Activated gamma-delta T cell (primary cell): ENCODE results near the gene GFOD2.
A peak's percentile ranks its signal among the peaks of the same experiment; 100 is the strongest.

ENCODE experiments used
- DNase-seq: peaks from one replicate; lab custom pipeline; 2025; lab: John Stamatoyannopoulos, UW

Gene GFOD2

DNA sequence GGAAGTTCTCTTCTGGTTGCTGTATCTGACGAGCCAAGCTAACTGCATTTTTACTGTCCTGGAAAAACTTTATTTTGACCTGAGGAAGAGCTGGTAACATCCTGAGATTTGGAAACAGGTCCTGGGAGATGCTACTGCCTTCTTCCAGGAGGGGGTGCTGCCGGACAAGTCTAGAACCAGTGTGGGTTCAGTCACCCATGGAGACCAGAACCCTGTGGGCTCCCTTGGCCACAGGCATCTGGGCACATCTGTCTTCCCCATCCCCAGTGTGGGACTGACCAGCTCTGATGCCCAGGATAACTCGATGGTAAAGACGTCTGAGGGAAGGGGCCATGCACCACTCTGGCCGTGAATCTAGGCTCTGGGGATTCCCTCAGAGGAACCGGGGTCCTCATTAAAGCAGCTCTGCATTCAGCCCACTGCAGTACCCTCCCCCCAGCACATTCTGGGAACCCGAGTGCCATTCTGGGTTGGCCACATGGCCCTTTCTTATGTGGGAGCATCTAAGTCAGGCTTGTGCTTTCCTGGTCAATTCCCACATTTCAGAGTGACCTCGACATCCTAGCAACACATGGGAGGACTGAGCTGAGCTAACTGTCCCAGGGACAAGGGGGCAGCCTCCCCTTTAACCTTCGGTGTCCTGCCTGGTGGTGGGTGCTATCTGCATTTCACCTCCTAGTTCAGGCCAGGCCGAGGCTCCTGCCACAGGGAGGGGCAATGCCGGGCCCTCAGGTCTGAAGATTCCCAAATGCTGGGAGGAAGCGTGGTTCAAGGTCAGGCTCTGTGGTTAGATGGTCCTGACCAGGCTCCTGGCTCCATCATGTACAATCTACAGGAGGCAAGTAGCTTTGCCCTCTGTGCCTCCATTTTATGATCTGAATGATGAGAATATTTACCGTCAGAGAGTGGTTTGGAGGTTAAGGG, 46.1 kb downstream of the GFOD2 start:
- no peak for DNase-seq

DNA sequence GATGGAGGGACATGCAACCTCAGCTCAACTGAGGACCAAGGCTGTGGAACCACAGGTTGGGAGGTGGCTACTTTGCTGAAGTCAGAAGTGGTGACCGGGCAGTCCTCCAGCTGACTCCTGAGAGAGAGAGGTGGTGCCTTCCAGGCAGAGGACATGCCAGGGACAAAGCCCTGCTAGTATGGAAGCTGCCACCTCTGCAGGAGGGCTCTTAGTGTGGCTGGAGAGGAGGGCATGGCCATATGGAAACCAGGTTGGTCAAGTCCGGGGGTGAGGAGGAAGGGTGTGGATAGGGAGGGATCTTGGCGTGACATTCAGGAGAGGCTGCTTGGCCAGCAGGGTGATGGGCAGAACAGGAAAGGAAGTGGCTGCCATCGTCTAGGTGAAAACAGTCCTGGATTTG, 46.8 kb downstream of the GFOD2 start:
- DNase-seq: no peak

DNA sequence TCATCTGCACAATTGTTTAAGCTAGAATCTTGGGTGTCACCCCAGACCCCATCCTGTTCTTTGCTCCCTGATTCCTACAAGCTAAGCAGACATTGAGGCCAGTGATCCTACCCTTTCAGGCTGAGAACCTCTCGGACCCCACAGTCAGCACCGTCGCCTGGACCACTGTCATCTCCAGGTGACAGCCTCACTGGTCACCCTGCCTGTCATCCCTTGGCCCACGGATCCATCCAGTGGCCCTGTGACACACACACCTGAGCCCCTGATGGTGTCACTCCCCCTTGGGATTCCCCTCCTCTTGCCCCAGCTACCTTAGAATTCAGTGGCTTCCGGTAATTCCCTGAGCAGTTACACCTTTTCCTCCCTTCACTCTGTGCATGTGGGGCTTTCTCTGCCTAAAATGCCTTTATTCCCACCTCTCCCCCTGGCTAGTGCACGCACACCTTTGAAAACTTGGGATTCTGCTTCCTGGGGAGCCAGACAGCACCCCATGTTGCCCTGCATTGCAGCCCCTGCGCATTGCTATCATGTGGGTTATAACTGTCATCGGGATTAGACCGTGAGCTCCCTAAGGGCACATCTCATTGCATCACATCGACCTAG, 49.5 kb downstream of the GFOD2 start:
- DNase-seq: no peak

DNA sequence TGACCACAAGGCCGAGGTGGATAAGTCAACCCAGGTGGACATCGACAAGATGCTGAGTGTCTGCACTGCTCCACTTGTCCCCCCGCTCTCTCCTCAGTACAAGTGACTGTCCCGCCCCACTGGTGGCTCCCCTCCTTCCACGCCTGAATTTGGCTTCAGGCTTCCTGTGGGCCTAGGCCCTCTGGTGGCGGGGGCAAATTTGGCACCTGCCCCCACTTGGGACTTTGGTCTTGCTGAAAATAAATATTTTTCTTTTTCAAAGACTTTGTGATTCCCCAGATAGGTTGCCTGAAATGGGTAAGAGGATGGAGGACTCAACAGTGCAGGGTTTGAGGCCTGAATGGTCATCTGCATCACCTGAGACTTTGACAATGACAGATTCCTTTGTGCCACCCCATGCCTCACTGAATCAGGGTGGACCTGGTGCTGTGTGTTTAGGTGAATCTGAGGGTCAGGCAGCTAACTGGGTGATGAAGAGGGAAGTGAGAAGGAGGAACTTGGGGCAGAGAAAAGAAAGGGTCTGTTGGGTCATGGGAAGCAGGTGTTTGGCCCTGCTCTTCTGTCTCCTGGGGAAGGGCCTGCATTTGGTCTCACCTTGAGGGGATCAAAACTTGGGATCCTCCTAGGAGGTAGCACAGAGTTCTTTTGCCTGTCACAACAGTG, 50.5 kb downstream of the GFOD2 start:
- DNase-seq: no peak

DNA sequence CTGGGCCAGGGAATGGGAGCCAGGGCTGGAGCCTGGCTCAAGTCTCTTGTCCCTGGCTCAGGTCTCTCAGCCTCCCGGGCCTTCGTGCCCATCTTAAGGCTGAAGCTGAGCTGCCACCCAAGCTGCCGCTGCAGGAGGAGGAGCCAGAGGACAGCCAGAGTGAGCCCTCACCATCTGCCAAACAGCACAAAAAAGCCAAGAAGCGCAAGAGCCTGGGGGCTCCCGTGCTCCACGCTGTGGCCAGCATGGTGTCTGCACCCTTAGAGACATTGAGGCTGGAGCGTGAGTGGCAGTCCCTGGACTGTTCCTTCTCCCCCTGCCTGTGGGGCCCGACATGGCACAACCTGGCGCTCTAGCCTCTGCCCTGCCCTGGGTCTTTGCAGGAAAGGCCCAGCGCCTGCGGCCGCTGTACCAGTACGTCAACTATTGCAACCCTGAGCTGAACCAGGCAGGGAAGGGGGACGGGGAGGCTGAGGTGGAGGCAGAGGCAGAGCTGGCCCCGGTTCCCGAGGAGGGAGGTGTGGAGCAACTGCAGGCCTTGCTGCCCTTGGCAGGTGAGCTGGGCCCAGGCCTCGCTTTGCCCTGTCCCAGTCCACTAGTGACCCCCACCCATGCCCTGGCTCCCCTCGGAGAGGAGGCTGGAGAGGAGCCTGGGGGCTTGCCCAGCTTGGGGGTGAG, 51.2 kb downstream of the GFOD2 start:
- DNase-seq: no peak

DNA sequence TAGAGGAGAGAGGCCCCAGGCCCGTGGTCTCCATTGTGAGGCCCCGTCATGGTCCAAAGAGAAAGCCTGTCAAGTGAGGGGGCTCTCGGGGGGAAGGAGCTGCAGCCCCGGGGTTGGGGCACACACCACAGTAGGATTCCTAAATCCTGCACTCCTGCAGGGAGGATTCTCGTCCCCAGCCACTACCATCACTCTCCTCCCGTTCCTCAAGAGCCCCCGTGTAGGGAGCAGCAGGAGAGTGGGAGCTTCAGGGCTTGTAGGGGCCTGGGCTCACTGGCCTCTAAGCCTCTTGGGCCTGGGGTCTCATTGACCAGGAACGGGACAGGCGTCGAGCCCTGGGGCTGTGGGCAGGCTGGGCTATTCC, 51.7 kb downstream of the GFOD2 start:
- DNase-seq: no peak

DNA sequence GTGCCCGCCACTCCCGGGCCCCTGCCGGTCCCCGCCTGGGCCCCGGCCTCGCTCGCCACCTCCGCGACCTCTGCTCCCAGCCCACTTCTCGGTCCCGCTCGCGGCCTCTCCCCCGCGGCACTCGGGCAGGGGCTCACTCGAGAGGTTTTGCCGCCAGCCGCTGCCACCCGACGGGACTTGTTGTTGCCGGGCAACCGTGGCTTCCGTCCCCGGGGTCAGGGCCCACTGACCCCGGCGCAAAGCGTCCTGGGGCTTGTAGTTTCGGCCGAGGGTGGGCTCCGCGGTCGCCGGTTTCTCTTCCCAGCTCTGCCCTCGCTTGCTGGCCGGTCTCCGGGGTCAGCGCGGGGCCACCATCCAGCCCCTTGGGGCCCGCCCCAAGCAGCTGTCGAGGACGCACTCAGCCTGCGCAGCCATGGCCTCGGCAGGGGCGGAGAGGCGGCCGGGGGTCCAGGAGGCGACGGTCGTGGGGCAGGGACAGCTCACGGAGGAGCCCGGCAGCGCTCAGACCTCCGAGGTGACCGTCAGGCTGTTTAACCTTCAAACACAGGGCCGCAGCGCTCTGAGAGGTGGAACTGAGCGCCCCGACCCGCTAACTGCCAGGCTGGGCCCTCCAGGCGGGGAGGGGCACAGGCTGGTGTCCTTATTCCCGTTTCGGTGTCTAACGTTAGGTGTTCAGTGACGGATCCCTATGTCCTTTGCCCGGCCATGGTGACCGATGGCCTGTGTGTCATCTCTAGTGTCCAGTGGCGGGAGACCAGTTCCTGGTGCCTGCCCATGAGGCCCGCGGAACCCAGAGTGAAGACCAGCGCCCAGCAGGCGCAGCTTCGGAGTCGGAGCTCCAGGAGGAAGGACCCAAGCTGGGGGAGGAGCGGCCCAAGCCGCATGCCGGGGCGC, 52.3 kb downstream of the GFOD2 start, which contains the start of the genes C16orf86 and ENKD1:
Gene C16orf86 (plus strand): TSS at position 256 of the 894 bp plus-strand sequence. CDS start 157 bp downstream, at position 413.
Gene ENKD1 (minus strand): TSS at position 192 of the 894 bp plus-strand sequence. CDS start 308 bp downstream, outside the sequence.
- peak; percentile 64 for DNase-seq

DNA sequence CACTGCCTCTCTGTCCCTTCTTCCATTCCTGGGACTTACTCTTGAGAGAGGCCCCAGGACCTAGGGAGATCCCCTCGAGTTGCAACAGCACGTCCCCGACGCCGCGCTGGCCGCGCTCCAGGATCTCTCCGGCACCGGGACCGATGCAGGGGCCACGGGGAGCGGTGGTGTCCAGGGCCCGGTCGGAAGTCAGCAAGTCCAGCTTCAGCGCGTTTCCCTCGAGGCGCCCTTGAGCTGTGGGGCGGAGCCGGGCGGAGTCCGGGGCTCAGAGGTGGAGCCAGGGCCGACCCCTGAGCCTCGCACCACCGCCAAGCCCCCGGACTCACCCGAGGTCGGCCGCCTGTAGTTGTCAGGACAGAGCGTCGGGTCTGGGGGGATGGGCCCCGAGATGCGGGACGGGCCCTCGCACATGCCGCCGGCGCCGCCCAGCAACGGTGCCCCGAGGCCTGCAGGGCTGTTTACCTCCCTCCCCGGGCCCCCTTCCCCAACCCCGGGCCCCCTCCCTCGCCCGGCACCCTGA, 53.0 kb downstream of the GFOD2 start:
- no peak for DNase-seq

DNA sequence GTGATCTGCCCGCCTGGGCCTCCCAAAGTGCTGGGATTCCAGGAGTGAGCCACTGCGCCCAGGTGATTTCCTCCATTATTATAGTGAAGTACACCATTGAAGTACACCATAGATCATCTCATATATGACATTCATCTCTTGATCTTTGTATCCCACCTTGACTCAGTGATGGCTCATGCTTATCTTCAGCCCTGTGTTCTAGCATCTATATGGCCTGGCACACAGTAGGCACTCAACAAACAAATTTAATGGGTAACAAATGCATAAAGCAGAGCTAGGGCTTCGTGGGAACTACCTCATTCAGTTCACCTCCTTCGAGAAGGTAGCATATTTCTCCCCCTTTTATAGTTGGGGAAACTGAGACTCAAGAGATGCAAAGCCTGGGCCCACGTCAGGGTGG, 53.5 kb downstream of the GFOD2 start:
- DNase-seq: no peak

DNA sequence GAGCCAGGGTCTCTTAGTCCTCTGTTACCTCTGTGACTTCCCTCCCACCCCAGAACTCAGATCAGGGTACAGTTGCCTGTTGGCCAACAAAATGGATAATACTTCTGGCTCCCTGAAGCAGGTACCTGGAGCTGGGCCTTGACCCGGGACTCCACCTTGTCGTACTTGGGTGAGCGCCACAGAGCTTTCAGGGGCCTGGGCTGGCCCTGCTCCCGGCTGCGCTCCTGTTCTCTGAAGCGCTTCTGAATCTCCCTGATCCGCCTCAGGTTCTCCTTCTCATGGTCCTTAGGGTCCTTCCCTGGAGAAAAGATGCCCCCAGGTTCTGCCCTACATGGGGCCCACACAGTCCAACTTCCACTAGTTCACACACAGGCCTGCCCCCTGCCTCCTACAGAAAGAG, 54.2 kb downstream of the GFOD2 start:
- DNase-seq: no peak

DNA sequence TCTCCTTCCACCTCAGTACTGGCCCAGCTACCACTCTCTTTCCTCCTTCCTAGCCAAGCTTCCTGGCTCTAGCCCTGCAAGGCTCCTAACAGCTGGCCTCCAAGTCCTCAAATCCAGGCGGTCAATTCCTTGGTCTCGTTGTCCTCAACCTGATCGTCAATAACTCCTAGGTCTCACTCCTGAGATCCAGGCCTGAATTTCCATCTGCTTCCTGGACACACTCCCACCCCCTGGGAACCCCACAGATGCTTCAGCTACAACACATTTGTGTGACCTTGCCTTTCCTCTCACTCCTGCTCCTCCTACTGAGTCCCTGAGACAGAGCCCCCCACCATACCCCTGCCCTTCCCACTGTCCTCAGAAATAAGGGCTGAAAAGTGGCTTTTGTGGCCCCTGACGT, 54.9 kb downstream of the GFOD2 start:
- DNase-seq: no peak

DNA sequence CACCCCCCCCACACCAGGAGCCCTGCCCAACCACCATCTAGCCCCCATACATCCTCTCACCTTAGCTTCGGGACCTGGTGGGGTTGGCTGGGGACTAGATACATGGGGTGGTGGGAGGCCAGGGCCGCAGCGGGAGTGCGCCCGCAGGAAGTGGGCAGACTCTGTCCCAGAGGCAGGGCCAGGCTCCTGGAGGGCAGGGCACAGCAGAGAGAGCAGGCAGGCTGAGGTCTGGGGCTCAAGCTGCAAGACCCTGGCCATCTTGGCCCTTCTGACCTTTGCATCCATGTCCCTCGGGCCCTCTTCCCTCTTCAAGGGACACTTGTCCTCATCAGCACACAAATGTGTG, 55.3 kb downstream of the GFOD2 start:
- DNase-seq: no peak

DNA sequence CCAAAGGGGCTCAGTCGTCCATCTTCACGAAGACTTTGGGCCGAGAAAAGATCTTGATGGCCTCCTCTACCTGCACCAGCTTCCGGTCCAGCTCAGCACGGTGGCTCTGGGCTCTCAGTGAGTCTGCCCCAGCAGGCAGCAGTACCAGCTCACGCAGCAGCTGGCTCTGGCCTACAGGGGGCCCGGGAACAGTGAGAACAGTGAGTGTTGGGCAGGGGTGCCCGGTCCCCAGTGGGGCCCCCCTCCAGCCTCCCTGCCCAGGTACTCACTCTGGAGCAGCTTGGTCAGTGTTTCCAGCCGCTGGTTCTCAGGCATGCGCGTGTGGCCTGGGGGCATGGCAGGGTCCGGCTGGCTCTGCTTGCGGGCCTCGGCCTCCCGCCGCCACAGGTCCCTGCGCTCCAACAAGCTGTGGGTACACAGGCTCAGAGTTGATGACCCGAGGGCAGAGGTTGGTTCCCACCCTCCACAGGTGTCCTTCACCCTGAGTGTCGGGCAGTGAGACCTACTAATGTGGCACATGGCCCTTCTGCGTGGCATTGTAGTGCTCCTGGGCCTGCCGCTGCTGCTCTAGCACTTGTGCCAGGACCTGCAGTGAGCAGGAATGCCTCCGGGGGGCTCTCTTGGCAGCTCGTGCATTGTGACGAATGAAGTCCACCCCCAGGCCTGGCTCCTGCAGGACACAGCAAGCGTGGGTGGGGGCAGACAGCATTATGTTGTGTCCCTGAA, 55.8 kb downstream of the GFOD2 start:
- DNase-seq: no peak

DNA sequence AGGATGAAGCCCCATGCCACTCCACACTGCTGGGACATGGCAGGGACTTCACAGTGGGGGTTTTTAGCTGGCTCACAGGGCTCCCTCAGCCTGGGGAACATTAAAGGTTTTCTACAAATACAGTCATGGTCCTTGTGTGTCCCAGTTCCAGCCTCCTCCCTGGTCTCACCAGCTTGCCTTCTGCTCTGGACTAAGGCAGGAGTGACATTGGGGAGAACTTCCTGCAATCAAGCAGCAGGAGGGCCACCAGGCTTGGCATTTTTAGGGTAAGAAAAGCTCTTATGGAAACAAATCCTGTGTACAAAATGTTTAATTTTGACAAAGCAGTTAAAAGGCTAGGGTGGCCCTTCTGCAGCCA, 56.5 kb downstream of the GFOD2 start:
- DNase-seq: no peak

DNA sequence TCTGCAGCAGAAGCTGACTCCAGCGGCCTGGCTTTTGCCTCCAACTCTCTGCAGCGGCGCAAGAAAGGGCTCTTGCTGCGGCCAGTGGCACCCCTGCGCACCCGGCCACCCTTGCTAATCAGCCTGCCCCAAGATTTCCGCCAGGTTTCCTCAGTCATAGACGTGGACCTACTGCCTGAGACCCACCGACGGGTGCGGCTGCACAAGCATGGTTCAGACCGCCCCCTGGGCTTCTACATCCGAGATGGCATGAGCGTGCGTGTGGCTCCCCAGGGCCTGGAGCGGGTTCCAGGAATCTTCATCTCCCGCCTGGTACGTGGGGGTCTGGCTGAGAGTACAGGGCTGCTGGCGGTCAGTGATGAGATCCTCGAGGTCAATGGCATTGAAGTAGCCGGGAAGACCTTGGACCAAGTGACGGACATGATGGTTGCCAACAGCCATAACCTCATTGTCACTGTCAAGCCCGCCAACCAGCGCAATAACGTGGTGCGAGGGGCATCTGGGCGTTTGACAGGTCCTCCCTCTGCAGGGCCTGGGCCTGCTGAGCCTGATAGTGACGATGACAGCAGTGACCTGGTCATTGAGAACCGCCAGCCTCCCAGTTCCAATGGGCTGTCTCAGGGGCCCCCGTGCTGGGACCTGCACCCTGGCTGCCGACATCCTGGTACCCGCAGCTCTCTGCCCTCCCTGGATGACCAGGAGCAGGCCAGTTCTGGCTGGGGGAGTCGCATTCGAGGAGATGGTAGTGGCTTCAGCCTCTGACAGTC, 57.0 kb downstream of the GFOD2 start:
- no peak for DNase-seq

DNA sequence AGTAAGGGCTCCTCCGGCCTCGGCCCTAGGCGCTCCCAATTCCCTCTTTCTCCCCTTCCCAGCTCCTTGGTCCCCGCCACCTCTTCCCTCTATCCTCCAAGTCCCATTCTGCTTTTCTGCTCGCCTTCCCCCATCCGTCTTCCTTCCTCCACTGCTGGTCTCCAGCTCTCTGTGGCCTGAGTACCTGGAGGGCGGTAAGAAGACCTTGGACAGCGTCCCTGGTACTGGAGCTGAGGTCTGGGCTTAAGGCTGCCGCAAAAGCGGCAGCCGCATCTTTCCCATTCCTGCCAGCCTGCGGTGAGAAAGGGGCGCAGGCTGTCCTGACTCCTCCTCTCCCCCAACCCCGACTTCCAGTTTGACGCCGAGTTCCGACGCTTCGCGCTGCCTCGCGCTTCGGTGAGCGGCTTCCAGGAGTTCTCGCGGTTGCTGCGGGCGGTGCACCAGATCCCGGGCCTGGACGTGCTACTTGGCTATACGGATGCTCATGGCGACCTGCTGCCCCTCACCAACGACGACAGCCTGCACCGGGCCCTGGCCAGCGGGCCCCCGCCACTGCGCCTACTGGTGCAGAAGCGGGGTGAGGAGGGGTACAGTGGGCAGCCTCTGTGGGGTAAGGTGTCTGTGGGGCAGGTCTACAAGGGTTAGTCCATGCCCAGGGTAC, 57.9 kb downstream of the GFOD2 start:
- DNase-seq: no peak

DNA sequence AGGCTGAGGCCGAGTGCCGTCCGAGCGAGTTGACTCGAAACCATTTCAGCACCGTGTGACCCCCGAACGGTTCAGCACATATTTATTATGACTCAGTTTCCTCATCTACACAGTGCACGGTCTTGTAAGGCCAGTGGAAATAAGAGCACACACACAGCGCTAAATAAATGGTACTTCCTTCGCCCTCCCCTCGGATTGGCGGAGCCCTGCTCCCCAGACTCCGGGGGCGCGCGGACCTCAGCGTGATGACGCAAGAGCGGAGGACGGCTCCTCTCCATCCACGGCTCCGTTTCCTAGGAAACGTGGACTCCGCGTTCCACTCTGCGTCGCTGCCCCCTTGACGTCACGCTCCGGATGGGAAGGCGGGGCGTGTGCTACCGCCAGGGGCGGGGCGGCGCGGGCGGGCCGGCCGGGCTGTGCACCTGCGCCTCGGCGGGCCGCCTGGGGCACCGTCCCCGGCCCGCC, 58.5 kb downstream of the GFOD2 start, which contains the start of gene PARD6A:
Gene PARD6A (plus strand): TSS at position 397 of the 465 bp plus-strand sequence. CDS start 79 bp downstream, outside the sequence.
- DNase-seq: peak; percentile 93

DNA sequence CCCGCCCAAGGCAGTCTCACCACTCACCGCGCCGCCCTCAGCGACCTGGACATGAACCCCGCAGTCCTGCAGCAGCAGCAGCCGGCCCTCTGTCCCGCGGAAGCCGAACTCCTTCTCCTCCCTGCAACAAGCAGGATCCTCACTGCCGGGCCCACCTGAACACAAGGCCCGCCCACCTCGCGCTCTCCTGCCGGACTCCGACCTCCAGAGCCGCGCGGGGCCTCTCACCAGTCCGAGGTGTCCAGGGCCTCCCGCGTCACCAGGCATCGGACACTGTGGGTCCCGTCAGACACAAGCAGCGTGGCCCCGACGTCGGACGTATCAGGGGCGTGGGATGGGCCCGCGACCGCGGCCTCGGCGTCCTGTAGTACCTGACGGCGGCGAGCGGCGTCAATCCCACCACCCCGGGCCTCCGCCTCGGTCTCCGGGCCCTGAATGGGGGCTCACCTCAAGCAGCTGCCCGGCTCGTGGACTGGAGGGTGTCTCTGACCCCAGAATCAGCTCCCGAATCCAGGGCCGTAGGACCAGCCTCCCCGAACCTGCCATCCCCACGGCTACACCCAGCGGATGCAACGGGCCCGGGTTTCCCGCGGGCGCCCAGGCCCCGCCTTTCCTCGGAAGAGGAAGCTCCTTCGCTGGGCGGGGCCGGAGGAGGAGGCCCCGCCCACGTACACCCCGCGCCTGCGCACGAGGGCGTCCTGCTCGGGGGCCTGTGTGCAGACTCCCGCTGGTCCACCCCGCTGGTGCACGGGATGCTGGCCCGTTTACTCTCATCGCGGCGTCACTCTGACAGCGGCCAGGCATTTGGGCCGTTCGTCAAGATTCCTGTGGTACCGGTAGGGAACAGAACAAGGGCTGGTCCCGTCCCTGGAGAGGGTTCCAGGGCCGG, 59.2 kb downstream of the GFOD2 start, which contains the start of gene ACD:
Gene ACD (minus strand): TSS at position 586 of the 889 bp plus-strand sequence. CDS start 40 bp downstream, at position 546.
- peak; percentile 89 for DNase-seq
